ENCODE results near the gene PTPRO.

GRCh38 chr12:15334225-15334624 is 11.9 kb downstream of the PTPRO start:
- TF ChIP-seq CTCF (IDR thresholded peaks at IDR 0.05) (no peak), POLR2A (IDR thresholded peaks at IDR 0.05; ENCODE audit: low read depth) (no peak), POLR2AphosphoS5 (IDR thresholded peaks at IDR 0.05) (no peak), EP300 (IDR thresholded peaks at IDR 0.05) (no peak)

Measured in esophagus muscularis mucosa (tissue), 4 donors.